ENCODE measurements around the gene CISD1.

DNA sequence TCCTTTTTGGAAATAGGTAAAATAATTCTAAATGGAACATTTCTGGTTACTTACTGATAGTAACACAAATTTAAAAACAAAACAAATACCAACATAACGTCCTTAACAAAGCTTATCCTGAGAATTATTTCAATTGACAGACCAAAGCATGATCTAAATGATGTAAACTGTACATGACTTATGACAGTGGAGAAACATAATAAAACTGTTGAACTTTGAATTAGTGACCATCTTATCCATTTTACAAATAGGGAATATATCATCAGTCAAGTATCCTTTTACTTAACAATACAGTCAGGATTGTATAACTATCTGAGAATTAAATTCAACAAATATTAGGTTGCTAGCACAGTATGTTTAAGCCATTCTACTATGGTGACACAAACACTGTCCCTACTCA, 3.7 kb upstream of the CISD1 start:
- TF ChIP-seq, protein P1, sequence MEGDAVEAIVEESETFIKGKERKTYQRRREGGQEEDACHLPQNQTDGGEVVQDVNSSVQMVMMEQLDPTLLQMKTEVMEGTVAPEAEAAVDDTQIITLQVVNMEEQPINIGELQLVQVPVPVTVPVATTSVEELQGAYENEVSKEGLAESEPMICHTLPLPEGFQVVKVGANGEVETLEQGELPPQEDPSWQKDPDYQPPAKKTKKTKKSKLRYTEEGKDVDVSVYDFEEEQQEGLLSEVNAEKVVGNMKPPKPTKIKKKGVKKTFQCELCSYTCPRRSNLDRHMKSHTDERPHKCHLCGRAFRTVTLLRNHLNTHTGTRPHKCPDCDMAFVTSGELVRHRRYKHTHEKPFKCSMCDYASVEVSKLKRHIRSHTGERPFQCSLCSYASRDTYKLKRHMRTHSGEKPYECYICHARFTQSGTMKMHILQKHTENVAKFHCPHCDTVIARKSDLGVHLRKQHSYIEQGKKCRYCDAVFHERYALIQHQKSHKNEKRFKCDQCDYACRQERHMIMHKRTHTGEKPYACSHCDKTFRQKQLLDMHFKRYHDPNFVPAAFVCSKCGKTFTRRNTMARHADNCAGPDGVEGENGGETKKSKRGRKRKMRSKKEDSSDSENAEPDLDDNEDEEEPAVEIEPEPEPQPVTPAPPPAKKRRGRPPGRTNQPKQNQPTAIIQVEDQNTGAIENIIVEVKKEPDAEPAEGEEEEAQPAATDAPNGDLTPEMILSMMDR (conservative IDR thresholded peaks at IDR 0.05 in 1 of 2, IDR thresholded peaks at IDR 0.05 in 1 of 2; ENCODE audit: low read depth in 1 of 2, low read length in 2 of 2): no peak
- no peak for TF ChIP-seq EZH2 (IDR thresholded peaks at IDR 0.05; ENCODE audit: low read length, missing control alignments)
